ENCODE data around the gene ATP5F1E.

ATP5F1E gene

DNA sequence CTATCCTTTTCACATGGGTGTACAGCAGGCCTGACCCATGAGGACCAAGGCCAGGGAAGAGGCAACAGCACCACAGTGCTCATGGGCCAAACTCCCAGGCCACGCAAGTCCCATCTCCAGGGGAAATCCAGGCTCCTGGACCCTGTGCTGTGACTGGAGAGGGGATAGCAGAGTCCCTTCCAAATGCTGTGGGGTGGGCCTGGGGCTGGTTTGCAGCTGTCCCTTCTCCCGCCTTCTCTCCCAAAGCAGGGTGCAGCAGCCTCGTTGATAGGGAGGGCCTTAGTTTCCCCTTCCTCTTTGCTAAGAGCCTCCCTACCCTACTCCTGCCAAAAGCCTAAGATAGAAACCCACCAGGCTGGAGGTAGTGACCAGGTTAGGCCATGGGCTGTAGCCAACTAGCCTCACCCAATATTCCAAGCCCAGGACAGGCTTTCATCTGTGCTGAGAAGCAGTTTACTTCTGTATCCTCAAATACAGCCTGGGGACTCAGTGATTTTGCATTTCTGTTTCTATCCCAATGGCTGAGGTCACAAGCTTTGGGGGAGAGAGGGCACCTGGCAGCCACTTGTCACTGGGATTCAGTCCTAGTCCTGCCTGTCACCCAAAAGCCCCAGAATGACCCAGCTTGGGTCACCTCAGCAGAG lies 26.5 kb downstream of the ATP5F1E start:
- no peak for DNase-seq (ENCODE audit: low spot score)

DNA sequence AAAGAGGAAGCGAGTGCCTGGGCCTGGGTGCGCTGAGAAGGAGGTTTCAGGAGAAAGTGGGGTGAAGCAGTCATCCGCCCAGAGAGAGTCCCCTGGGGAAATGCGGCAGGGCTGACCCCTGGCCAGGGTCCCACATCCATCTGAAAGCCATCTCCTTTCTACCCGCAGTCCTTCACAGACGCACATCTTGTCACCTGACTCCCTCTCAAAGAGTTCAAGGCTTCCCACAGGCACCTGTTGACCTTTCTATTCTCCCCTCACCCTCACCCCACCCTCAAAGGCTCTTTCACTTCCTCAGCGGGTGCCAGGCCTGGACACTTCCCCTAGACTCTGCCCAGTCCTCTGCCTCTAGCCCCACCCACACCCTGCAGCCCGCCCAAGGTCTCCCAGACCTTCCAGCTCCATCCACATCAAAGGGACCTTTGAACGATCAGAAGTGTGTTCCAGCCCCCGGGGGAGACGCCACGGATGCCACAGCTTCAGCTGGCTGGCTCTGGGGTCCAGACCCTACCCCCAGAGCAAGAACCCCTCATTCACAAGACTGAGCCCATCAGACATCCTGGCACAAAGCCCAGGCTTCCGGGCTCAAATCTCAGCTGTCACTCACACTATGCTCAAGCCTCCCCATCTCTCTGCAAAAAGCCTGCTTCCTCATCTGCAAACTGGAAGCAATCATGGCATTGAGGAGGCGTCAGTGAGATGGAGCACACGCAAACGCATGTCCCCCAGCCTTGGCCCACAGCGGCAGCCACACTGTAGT lies 27.2 kb downstream of the ATP5F1E start:
- peak; percentile 34 for DNase-seq (ENCODE audit: low spot score)

DNA sequence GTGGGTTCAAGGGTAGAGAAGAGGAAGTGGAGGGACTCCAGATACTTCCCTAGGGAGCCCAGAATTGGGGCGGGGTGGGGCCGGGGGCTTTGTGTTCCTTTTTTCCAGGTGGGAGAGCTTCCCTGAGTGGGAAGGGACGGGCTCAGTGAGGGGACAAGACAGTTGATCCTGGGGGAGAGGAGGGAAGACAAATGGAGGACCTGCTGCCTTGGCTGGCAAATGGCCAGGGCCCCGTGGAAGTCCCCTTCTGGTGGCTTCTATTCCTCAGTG lies 27.7 kb downstream of the ATP5F1E start:
- no peak for DNase-seq (ENCODE audit: low spot score)

- DNase-seq (ENCODE audit: low spot score): no peak
Observed at GRCh38 chr20:59003836-59004492, 28.2 kb downstream of the ATP5F1E start.

DNA sequence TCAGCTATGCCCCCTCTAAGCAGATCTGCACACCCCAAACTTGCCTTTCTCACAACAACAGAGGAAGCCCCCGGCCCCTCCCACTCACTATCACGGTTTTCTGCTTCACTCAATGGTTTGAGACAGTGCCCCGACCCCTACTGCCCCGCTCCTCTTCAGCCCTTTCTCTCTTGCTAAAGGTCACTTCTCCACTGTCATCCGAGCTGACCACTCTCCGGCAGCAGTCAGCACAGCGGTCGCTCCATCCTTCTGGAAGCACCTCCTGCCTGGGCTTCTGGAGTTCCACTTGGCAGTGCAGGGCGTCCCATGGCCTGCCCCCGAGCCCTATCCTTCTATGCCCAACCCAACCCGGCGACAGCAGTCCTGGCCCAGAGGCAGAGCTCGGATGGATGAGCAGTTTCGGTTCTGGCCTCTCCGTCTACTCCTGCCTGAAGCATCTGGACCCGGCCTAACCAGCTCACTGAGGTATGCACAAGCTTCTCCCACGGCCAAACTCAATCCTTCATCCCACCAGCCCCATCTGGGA lies 29.2 kb downstream of the ATP5F1E start:
- no peak for DNase-seq (ENCODE audit: low spot score)

DNA sequence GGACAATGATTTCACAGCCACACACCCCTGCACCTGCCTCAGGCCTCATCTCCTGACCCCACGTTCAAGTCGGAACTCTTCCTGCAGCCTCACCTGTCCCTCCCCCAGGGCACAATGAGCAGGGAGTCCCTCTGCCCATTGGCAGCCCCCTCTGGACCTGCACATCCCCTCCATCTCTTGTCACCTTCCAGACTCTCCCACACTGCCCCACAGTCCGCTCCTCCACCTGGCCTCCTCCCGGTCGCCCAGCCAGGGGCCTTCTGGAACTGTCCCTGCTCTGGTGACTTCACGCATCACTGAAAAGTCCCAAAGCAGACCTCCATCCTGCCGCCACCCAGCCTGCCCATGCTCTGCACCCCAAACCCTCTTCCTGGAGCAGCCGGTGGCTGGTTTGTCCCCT lies 29.7 kb downstream of the ATP5F1E start:
- DNase-seq (ENCODE audit: low spot score): no peak

DNA sequence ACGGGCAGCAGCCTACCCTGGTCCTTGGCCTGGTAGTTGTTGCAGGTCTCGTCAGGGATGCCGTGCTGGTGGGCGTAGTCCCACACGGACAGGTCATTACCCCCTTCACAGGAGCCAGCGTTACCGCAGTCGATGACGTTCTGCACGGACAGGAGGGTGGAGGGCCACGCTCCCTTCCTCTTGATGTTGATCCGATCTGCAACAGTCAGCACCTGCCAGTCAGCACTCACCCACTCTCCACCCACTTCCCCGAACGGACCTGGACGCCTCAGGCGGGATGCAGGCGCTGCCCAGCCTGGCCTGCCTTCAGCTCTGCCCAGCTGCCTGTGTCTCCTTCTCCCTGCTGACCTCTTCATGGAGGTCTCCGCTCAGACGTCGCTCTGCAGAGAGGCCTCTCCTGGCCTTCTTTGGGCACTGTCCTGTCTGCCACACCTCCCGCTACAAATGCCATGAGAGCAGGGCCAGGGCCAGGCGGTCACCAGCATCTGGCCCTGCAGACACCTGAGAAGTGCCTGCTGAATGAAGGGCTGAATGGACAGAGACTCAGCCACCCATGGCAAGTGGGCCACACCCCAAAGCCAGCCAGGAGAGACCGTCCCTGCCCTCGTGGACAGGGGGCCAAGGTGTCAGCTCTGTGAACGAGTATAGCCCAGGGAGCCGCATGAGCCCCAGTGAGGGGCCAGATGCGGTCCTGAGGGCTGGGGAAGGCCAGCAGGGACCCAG lies 30.5 kb downstream of the ATP5F1E start:
- DNase-seq (ENCODE audit: low spot score): no peak

DNA sequence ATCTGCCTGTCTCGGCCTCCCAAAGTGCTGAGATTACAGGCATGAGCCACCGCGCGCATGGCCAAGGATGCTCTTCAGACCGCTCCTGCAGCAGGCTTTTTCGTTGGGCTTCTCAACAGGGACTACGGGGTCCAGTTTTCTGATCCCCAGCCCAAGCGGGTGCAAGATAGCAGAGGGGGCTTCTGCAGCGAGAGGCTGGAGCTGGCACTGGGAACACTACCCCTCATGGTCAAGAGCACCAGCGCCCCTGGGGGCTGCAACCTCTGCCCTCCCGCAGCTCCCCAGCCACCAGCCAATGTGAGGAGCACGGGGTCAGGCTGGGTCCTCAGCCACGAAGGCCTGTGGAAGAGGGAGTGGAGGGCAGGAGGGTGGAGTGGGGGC lies 31.1 kb downstream of the ATP5F1E start:
- no peak for DNase-seq (ENCODE audit: low spot score)

DNA sequence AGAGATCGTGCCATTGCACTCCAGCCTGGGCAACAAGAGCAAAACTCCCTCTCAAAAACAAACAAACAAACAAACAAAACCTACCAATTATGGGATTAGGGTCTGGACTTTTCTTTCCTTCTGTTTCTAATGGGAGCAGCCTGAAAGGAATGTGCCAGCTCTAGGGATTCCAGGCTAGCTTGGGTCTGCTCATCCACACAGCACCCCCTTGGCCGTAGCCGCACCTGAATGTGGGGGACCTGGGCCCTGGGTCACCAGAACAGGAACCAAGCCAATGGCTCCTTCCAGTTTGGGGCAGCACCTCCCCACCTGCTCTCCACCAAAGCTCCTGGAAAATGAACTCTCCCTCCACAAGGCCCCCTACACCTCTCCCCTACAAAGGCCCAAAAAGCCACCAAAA lies 31.8 kb downstream of the ATP5F1E start:
- no peak for DNase-seq (ENCODE audit: low spot score)

GRCh38 chr20:58998656-58999055 lies 33.5 kb downstream of the ATP5F1E start:
- DNase-seq (ENCODE audit: low spot score): no peak

DNA sequence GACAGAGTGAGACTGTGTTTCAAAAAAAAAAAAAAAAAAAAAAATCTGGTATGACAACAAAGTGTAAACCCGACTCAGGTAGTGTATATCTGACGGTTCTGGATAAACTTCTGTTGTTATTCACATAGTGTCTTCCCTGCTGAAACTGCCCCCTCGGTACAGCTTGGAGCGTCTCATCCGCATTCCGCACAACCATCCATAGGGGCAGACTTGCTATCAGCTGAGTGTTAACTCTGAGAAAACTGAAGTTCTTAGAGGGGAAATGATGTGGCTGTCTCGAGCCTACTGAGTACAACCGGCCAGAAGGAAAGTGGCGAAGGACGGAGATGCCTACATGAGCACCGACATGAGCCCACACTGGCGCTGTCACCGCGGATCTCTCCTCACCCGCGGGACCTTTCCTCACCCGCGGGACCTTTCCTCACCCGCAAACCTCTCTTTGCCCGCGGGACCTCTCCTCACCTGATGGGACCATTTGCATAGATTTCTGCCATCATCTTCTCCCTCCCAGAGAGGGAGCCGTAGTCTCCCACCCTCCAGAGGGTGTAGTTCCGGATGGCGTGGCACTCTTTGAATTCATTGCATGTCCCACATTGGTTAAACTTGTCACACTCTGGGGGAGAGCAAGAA lies 34.9 kb downstream of the ATP5F1E start:
- no peak for DNase-seq (ENCODE audit: low spot score)

DNA sequence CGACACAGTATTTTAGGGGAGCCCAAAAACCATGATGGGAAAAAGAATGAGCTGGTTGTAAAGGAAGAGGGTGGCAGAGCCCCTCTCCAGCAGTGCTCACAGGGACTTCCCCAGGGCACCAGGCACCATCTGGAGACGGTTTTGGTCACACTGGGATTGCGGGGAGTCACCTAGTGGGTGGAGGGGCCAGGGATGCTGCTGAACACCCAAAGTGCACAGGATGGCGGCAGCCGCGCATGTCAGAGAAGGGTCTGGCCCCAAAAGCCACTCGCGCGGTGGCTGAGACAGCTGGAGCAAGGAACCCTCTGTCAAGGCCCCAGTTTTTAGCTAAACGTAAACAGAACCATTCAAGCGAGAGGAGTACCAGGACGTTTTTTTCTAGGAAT lies 35.9 kb downstream of the ATP5F1E start:
- no peak for DNase-seq (ENCODE audit: low spot score)

GRCh38 chr20:58995461-58996225 lies 36.5 kb downstream of the ATP5F1E start:
- DNase-seq (ENCODE audit: low spot score): no peak

GRCh38 chr20:58994390-58995159 lies 37.6 kb downstream of the ATP5F1E start:
- DNase-seq (ENCODE audit: low spot score): no peak

DNA sequence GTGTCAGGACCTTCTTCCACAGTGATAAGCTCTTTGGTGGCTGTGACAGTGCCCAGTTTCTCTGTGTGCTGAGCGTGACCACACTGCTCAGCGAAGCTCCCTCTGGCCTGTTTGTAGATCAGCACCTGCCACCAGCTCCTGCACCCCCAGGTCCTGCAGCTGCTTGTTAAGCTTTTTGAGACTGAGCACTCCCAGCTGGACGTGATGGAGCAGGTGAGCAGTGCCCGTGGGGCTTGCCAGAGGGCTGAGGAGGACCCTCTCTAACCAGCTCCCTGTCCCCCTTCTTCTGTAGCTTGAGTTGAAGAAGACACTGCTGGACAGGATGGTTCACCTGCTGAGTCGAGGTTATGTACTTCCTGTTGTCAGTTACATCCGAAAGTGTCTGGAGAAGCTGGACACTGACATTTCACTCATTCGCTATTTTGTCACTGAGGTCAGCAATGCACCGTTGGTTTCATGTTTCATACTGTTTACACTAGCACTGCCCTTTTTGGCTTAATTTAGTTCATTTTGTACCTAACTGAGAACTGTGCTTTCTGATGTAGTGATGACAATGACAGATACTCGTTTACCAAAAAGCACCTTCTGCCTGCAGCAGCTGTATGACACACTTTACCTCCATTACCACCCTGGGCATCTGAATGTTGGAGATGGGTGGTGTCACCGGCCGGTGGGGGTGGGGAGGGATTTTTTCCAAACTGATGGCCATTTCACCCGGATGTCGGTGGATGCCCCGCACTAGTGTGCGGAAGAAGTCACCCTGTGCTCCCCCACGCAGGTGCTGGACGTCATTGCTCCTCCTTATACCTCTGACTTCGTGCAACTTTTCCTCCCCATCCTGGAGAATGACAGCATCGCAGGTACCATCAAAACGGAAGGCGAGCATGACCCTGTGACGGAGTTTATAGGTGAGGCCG lies 38.5 kb downstream of the ATP5F1E start:
- no peak for DNase-seq (ENCODE audit: low spot score)

DNA sequence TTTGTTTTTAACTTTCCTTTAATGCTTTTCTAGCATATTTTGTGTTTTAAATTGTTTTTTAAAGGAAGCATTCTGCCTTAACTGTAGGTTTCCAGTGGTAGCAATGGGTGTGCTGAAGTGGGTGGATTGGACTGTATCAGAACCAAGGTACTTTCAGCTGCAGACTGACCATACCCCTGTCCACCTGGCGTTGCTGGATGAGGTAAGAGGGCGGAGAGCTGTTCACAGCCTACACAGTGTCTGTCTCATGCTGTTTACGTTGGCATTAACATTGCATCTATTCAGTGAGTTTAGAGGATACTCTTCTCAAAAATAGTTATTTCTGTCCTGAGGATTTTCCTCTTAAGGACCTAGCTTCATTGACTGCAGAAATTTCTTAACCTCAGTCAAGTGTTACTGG lies 39.2 kb downstream of the ATP5F1E start:
- DNase-seq (ENCODE audit: low spot score): no peak

DNA sequence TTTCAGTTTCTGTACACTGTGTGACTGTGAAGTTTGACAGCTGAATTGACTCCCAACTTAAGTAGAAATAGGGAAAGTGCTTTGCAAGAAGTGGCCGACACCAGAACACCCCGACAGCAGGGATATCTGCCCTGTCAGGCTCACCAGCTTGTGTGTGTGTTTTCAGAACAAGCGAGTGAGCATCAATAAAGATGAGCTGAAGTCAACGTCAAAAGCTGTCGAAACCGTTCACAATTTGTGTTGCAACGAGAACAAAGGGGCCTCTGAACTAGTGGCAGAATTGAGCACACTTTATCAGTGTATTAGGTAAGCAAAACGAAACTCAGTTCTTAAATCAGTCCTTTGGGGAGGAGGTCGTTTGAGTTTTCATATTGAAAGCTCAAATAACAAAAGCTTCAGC lies 40.4 kb downstream of the ATP5F1E start:
- DNase-seq (ENCODE audit: low spot score): no peak

- DNase-seq (ENCODE audit: low spot score): no peak
Observed at GRCh38 chr20:58990651-58991445, 41.3 kb downstream of the ATP5F1E start.

DNA sequence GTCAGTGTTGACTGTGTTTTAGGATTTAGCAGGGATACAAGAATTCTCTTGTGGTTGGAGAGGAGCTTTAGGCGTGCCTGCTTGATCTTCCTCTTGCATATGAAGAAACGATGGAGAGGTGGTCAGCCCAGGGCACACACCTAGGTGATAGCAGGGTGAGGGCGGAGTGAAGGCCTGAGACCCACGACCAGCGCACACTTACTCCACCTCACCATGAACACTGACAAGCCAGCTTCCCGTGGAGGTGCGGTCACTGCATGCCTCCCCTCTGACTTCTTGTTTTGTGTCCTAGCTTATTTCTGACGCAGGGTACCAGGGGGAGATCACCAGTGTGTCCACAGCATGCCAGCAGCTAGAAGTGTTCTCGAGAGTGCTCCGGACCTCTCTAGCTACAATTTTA lies 42.9 kb downstream of the ATP5F1E start:
- DNase-seq (ENCODE audit: low spot score): no peak
